H9 (cell line): ENCODE measurements around the gene GALNT2. TPM values are rescaled to one million over a fixed set of nuclear protein-coding genes. Genes with fewer than 3 reads are reported as not detected.

Source experiments
- DNase-seq: peaks from one replicate; pipeline ENCODE4 v3.0.0-alpha.2; 2017
- H2AFZ ChIP-seq: one replicate; pipeline ENCODE4 v1.6.1; 2013; ENCODE audit warnings: mild to moderate bottlenecking, low read length, control low read depth, moderate library complexity
- H2AK5ac ChIP-seq: 2 replicates; pipeline ENCODE4 v1.6.1; 2013; ENCODE audit warnings: low read length, control low read depth, mixed read lengths; ENCODE audit not compliant: insufficient read length
- H2BK120ac ChIP-seq: one replicate; pipeline ENCODE4 v1.6.1; 2013; ENCODE audit warnings: low read depth, mild to moderate bottlenecking, low read length, control low read depth, inconsistent platforms; ENCODE audit not compliant: poor library complexity, severe bottlenecking
- H2BK12ac ChIP-seq: 2 replicates; pipeline ENCODE4 v1.6.1; 2013; ENCODE audit warnings: low read length, control low read depth, mixed read lengths, low read depth; ENCODE audit not compliant: insufficient read length
- H2BK15ac ChIP-seq: 2 replicates; pipeline ENCODE4 v1.6.1; 2013; ENCODE audit warnings: low read depth, low read length, control low read depth
- H2BK20ac ChIP-seq: one replicate; pipeline ENCODE4 v1.6.1; 2013; ENCODE audit warnings: low read depth, mild to moderate bottlenecking, low read length, control low read depth, inconsistent platforms; ENCODE audit not compliant: poor library complexity, severe bottlenecking
- H2BK5ac ChIP-seq: 2 replicates; pipeline ENCODE4 v1.6.1; 2013; ENCODE audit warnings: low read length, control low read depth, mixed read lengths; ENCODE audit not compliant: insufficient read length
- H3K14ac ChIP-seq: 2 replicates; pipeline ENCODE4 v1.6.1; 2013; ENCODE audit warnings: low read length, control low read depth; ENCODE audit not compliant: insufficient read depth
- H3K18ac ChIP-seq: 2 replicates; pipeline ENCODE4 v1.6.1; 2013; ENCODE audit warnings: low read depth, mild to moderate bottlenecking, mixed read lengths, low read length, control low read depth; ENCODE audit not compliant: insufficient read length
- H3K23ac ChIP-seq: 2 replicates; pipeline ENCODE4 v1.6.1; 2013; ENCODE audit warnings: low read length, control low read depth, mixed read lengths, low read depth; ENCODE audit not compliant: insufficient read length
- H3K23me2 ChIP-seq: 2 replicates; pipeline ENCODE4 v1.6.1; 2013; ENCODE audit warnings: low read depth, mild to moderate bottlenecking, mixed read lengths, low read length, control low read depth; ENCODE audit not compliant: insufficient read length, poor library complexity, severe bottlenecking
- H3K27ac ChIP-seq: 2 replicates; pipeline ENCODE4 v1.5.1; 2013; ENCODE audit warnings: low read length, control low read depth, mixed read lengths, low read depth; ENCODE audit not compliant: insufficient read length
- H3K27me3 ChIP-seq: 2 replicates; pipeline ENCODE4 v1.6.1; 2013; ENCODE audit warnings: low read length, control low read depth, inconsistent platforms; ENCODE audit not compliant: insufficient read depth
- H3K4ac ChIP-seq: 2 replicates; pipeline ENCODE4 v1.6.1; 2013; ENCODE audit warnings: low read depth, mild to moderate bottlenecking, control low read depth, inconsistent platforms, low read length, moderate library complexity
- H3K4me1 ChIP-seq: 2 replicates; pipeline ENCODE4 v1.6.1; 2013; ENCODE audit warnings: low read length, control low read depth, inconsistent platforms; ENCODE audit not compliant: insufficient read depth
- H3K4me2 ChIP-seq: 2 replicates; pipeline ENCODE4 v1.6.1; 2013; ENCODE audit warnings: low read length, control low read depth, mixed read lengths; ENCODE audit not compliant: insufficient read length, insufficient read depth
- H3K56ac ChIP-seq: 2 replicates; pipeline ENCODE4 v1.6.1; 2013; ENCODE audit warnings: low read depth, mild to moderate bottlenecking, mixed read lengths, low read length, control low read depth; ENCODE audit not compliant: insufficient read length
- H3K79me1 ChIP-seq: 2 replicates; pipeline ENCODE4 v1.6.1; 2013; ENCODE audit warnings: low read depth, mild to moderate bottlenecking, moderate library complexity, low read length, control low read depth, inconsistent platforms; ENCODE audit not compliant: insufficient read depth, poor library complexity, severe bottlenecking
- H3K79me2 ChIP-seq: 2 replicates; pipeline ENCODE4 v1.6.1; 2013; ENCODE audit warnings: low read length, control low read depth, inconsistent platforms; ENCODE audit not compliant: insufficient read depth
- H3K9ac ChIP-seq: 2 replicates; pipeline ENCODE4 v1.6.1; 2013; ENCODE audit warnings: low read length, control low read depth, mixed read lengths; ENCODE audit not compliant: insufficient read length; ENCODE audit errors: extremely low read depth
- H3K9me3 ChIP-seq: one replicate; pipeline ENCODE4 v1.6.1; 2013; ENCODE audit warnings: low read depth, low read length, inconsistent platforms; ENCODE audit not compliant: control insufficient read depth
- H3T11ph ChIP-seq: one replicate; pipeline ENCODE4 v1.6.1; 2013; ENCODE audit warnings: mild to moderate bottlenecking, low read length, control low read depth, inconsistent platforms
- H4K20me1 ChIP-seq: one replicate; pipeline ENCODE4 v1.6.1; 2013; ENCODE audit not compliant: control insufficient read depth, insufficient read length, insufficient read depth
- H4K5ac ChIP-seq: 2 replicates; pipeline ENCODE4 v1.6.1; 2013; ENCODE audit warnings: low read depth, mild to moderate bottlenecking, mixed read lengths, low read length, control low read depth; ENCODE audit not compliant: insufficient read length
- H4K8ac ChIP-seq: replicated peaks from 2 replicates; pipeline ENCODE4 v1.6.1; 2013; ENCODE audit warnings: low read length, control low read depth, mixed read lengths, low read depth; ENCODE audit not compliant: insufficient read length
- H4K91ac ChIP-seq: 2 replicates; pipeline ENCODE4 v1.6.1; 2013; ENCODE audit warnings: low read depth, mild to moderate bottlenecking, moderate library complexity, mixed read lengths, low read length, control low read depth; ENCODE audit not compliant: insufficient read length
- H3K27ac Mint-ChIP-seq, 3 experiments: 2 replicates in 2 of 3; 3 replicates in 1 of 3; pipeline ENCODE4 v1.8.0; 2020 to 2021; ENCODE audit warnings: mixed read lengths in 3 of 3, mild to moderate bottlenecking in 1 of 3, moderate library complexity in 1 of 3
- H3K27me3 Mint-ChIP-seq: 2 replicates; pipeline ENCODE4 v1.8.0; 2021; ENCODE audit warnings: low read depth, mild to moderate bottlenecking, moderate library complexity, mixed read lengths
- H3K36me3 Mint-ChIP-seq, 3 experiments: 2 replicates in 2 of 3; 3 replicates in 1 of 3; pipeline ENCODE4 v1.8.0; 2020 to 2021; ENCODE audit warnings: low read depth in 3 of 3, mixed read lengths in 3 of 3; ENCODE audit not compliant: insufficient read depth in 1 of 3
- H3K4me1 Mint-ChIP-seq, 2 experiments: 2 replicates each; pipeline ENCODE4 v1.8.0; 2020; ENCODE audit warnings: mixed read lengths in 2 of 2
- H3K4me3 Mint-ChIP-seq, 2 experiments: 2 replicates in 1 of 2; 3 replicates in 1 of 2; pipeline ENCODE4 v1.8.0; 2020 to 2021; ENCODE audit warnings: mild to moderate bottlenecking in 2 of 2, mixed read lengths in 2 of 2, moderate library complexity in 1 of 2
- H3K9me3 Mint-ChIP-seq, 2 experiments: 2 replicates in 1 of 2; 3 replicates in 1 of 2; pipeline ENCODE4 v1.8.0; 2020; ENCODE audit warnings: mild to moderate bottlenecking in 2 of 2, mixed read lengths in 2 of 2, moderate library complexity in 1 of 2
- CTCF ChIP-seq: fragments of 200-600 bp; sonication (generic); conservative IDR thresholded peaks from 3 replicates; pipeline ENCODE4 v1.8.0; 2021; ENCODE audit warnings: antibody characterized with exemption, mild to moderate bottlenecking
- WGBS: extraction: QIAGEN DNeasy Blood & Tissue Kit; methylation state at CpG from one replicate; pipeline ENCODE4 v1.1.7; 2013; ENCODE audit warnings: missing lambda C conversion rate, low lambda C conversion rate, mixed read lengths; ENCODE audit not compliant: insufficient read length; ENCODE audit errors: extremely low coverage; 5-methylcytosine and 5-hydroxymethylcytosine counted together
- total RNA-seq: library from RNA; stranded (reverse); gene quantifications from 2 replicates; pipeline ENCODE4 v1.2.1, GENCODE V29; 2021

The GALNT2 gene
- total RNA-seq, 1 experiment from 2014 or later: 57.6 TPM

- Histone ChIP-seq H2AFZ (no peak overlapping the region), H3K27ac (no peak overlapping the region), H3K56ac (no peak overlapping the region), H3K9me3 (no peaks in the 10 kb centered on the region), H3K18ac (no peak overlapping the region), H3K4ac (no peak overlapping the region), H3K4me2 (no peak overlapping the region), H3K79me2 (no peaks in the 10 kb centered on the region), H3T11ph (no peak overlapping the region), H3K27me3 (no peaks in the 10 kb centered on the region), H3K79me1 (no peaks in the 10 kb centered on the region), H3K14ac (no peak overlapping the region), H3K23ac (no peak overlapping the region), H2BK5ac (no peak overlapping the region), H4K8ac (no peak overlapping the region), H3K23me2 (no peaks in the 10 kb centered on the region), H3K4me1 (peaks cover 11% of the 10 kb centered on the region), H4K91ac (no peak overlapping the region), H3K9ac (no peak overlapping the region), H2BK20ac (no peak overlapping the region), H2AK5ac (no peak overlapping the region), H2BK120ac (no peak overlapping the region), H4K5ac (no peak overlapping the region), H2BK15ac (no peak overlapping the region), H4K20me1 (no peaks in the 10 kb centered on the region), H2BK12ac (no peak overlapping the region)
- no peaks in the 10 kb centered on the region for H3K9me3 Mint-ChIP-seq
- peaks cover 40 to 41% of the 10 kb centered on the region in 2 experiments for H3K4me1 Mint-ChIP-seq
- H3K27ac Mint-ChIP-seq: peak overlapping the region; percentile 13 to 91 (median 45); a peak in 6 of 7 replicates
- peak; percentile 26 for DNase-seq
- H3K4me3 Mint-ChIP-seq: peak overlapping the region in 1 of 2 experiments; percentile 16; a peak in 1 of 5 replicates
- peaks cover 29 to 39% (median 29%) of the 10 kb centered on the region in 3 experiments for H3K36me3 Mint-ChIP-seq
- no CpG with 5 or more reads among the region's 8 CpGs for WGBS
- no peak for TF ChIP-seq CTCF
- H3K27me3 Mint-ChIP-seq: no peaks in the 10 kb centered on the region
These were observed 183.6 kb downstream of the GALNT2 start for GRCh38 chr1:230250666-230251065.
